Trophoblast cell (in vitro differentiated cells and primary cell): ENCODE measurements around the gene VEPH1.

Experiments used
- DNase-seq, 2 donors: peaks; one replicate each; pipeline ENCODE4 v3.0.0-alpha.2; 2016
- H2AFZ ChIP-seq: 2 replicates; pipeline ENCODE4 v1.6.1; 2013; ENCODE audit warnings: low read length, moderate library complexity, mild to moderate bottlenecking; ENCODE audit not compliant: insufficient read depth, poor library complexity
- H2AK5ac ChIP-seq: 2 replicates; pipeline ENCODE4 v1.6.1; 2013; ENCODE audit warnings: mild to moderate bottlenecking, low read length
- H2BK120ac ChIP-seq: 2 replicates; pipeline ENCODE4 v1.6.1; 2013; ENCODE audit warnings: low read length, mild to moderate bottlenecking, moderate library complexity; ENCODE audit not compliant: insufficient read depth, poor library complexity
- H2BK12ac ChIP-seq: 2 replicates; pipeline ENCODE4 v1.6.1; 2013; ENCODE audit warnings: mild to moderate bottlenecking, low read length, moderate library complexity
- H2BK5ac ChIP-seq: 2 replicates; pipeline ENCODE4 v1.6.1; 2013; ENCODE audit warnings: low read length, low read depth, moderate library complexity, mild to moderate bottlenecking; ENCODE audit not compliant: poor library complexity
- H3K14ac ChIP-seq: 2 replicates; pipeline ENCODE4 v1.6.1; 2013; ENCODE audit warnings: mild to moderate bottlenecking, low read length
- H3K18ac ChIP-seq: 2 replicates; pipeline ENCODE4 v1.6.1; 2013; ENCODE audit warnings: mild to moderate bottlenecking, low read length
- H3K23ac ChIP-seq: 2 replicates; pipeline ENCODE4 v1.6.1; 2013; ENCODE audit warnings: low read length
- H3K27ac ChIP-seq: 2 replicates; pipeline ENCODE4 v1.5.1; 2013; ENCODE audit warnings: low read depth, mild to moderate bottlenecking, inconsistent platforms, low read length, moderate library complexity
- H3K27me3 ChIP-seq: 2 replicates; pipeline ENCODE4 v1.6.1; 2013; ENCODE audit warnings: inconsistent platforms, mild to moderate bottlenecking, low read length, moderate library complexity; ENCODE audit not compliant: insufficient read depth
- H3K36me3 ChIP-seq, 2 experiments: 1 replicate in 1 of 2; 2 replicates in 1 of 2; pipeline ENCODE4 v1.6.1; 2013; ENCODE audit warnings: low read length in 2 of 2, mild to moderate bottlenecking in 2 of 2, moderate library complexity in 1 of 2; ENCODE audit not compliant: insufficient read depth in 2 of 2, control insufficient read depth in 1 of 2
- H3K4ac ChIP-seq: 2 replicates; pipeline ENCODE4 v1.6.1; 2013; ENCODE audit warnings: low read depth, mild to moderate bottlenecking, low read length, moderate library complexity
- H3K4me1 ChIP-seq, 2 experiments: 1 replicate in 1 of 2; 2 replicates in 1 of 2; pipeline ENCODE4 v1.6.1; 2013; ENCODE audit warnings: low read length in 2 of 2, mild to moderate bottlenecking in 2 of 2, moderate library complexity in 1 of 2; ENCODE audit not compliant: insufficient read depth in 2 of 2, control insufficient read depth in 1 of 2
- H3K4me2 ChIP-seq: 2 replicates; pipeline ENCODE4 v1.6.1; 2013; ENCODE audit warnings: inconsistent platforms, mild to moderate bottlenecking, low read length, moderate library complexity
- H3K4me3 ChIP-seq: 2 replicates; pipeline ENCODE4 v1.5.1; 2013; ENCODE audit warnings: mild to moderate bottlenecking, low read depth, low read length, inconsistent platforms
- H3K79me1 ChIP-seq: one replicate; pipeline ENCODE4 v1.6.1; 2013; ENCODE audit warnings: low read length
- H3K79me2 ChIP-seq: 2 replicates; pipeline ENCODE4 v1.6.1; 2013; ENCODE audit warnings: low read length, mild to moderate bottlenecking; ENCODE audit not compliant: control insufficient read depth, insufficient read depth, poor library complexity
- H3K9ac ChIP-seq: 2 replicates; pipeline ENCODE4 v1.6.1; 2013; ENCODE audit warnings: mild to moderate bottlenecking, low read length
- H3K9me3 ChIP-seq: 2 replicates; pipeline ENCODE4 v1.6.1; 2013; ENCODE audit warnings: low read depth, mild to moderate bottlenecking, control low read depth, inconsistent platforms, low read length; ENCODE audit not compliant: insufficient read depth
- H4K12ac ChIP-seq: 2 replicates; pipeline ENCODE4 v1.6.1; 2013; ENCODE audit warnings: low read depth, mild to moderate bottlenecking, low read length, moderate library complexity
- H4K8ac ChIP-seq: 2 replicates; pipeline ENCODE4 v1.6.1; 2013; ENCODE audit warnings: low read depth, mild to moderate bottlenecking, low read length, moderate library complexity
- H4K91ac ChIP-seq: one replicate; pipeline ENCODE4 v1.6.1; 2013; ENCODE audit warnings: low read depth, mild to moderate bottlenecking, low read length, moderate library complexity
- WGBS: extraction: QIAGEN DNeasy Blood & Tissue Kit; methylation state at CpG from one replicate; pipeline ENCODE4 v1.1.7; 2013; ENCODE audit warnings: missing lambda C conversion rate; ENCODE audit not compliant: insufficient read length, insufficient coverage; ENCODE audit errors: extremely low coverage; 5-methylcytosine and 5-hydroxymethylcytosine counted together

The VEPH1 gene

DNA sequence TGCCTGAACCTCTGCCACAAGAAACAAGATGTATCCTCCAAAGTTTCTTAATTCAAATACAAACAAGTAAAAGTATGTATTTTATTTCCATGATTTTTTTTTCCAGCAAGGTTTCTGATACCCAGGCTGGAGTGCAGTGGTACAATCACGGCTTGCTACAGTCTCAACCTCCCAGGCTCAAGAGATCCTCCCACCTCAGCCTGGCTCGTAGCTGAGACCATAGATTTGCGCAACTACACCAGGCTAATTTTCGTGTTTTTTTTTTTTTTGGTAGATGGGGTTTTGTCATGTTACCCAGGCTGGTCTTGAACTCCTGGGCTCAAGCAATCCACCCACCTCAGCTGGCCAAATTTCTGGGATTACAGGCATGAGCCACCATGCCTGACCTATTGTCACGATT is 12.2 kb upstream of the VEPH1 start:
- H3K79me1 ChIP-seq = no peaks in the 10 kb centered on the region
- no peak overlapping the region for H3K4me3 ChIP-seq
- H3K4me1 ChIP-seq = no peaks in the 10 kb centered on the region
- H3K36me3 ChIP-seq = no peaks in the 10 kb centered on the region
- H3K18ac ChIP-seq = no peak overlapping the region
- H3K4me2 ChIP-seq = no peak overlapping the region
- H4K91ac ChIP-seq = no peak overlapping the region
- no peaks in the 10 kb centered on the region for H3K79me2 ChIP-seq
- H3K27me3 ChIP-seq = no peaks in the 10 kb centered on the region
- H3K9me3 ChIP-seq = no peaks in the 10 kb centered on the region
- H3K23ac ChIP-seq = no peak overlapping the region
- no peak overlapping the region for H2AFZ ChIP-seq
- H4K8ac ChIP-seq = no peak overlapping the region
- WGBS = no CpG with 5 or more reads among the region's 5 CpGs
- H3K14ac ChIP-seq = no peak overlapping the region
- H2BK12ac ChIP-seq = no peak overlapping the region
- H3K4ac ChIP-seq = no peak overlapping the region
- no peak overlapping the region for H4K12ac ChIP-seq
- no peak overlapping the region for H3K9ac ChIP-seq
- DNase-seq = peak in 1 of 2 donors; percentile 40
- no peak overlapping the region for H3K27ac ChIP-seq
- H2BK5ac ChIP-seq = no peak overlapping the region
- no peak overlapping the region for H2AK5ac ChIP-seq
- no peak overlapping the region for H2BK120ac ChIP-seq

DNA sequence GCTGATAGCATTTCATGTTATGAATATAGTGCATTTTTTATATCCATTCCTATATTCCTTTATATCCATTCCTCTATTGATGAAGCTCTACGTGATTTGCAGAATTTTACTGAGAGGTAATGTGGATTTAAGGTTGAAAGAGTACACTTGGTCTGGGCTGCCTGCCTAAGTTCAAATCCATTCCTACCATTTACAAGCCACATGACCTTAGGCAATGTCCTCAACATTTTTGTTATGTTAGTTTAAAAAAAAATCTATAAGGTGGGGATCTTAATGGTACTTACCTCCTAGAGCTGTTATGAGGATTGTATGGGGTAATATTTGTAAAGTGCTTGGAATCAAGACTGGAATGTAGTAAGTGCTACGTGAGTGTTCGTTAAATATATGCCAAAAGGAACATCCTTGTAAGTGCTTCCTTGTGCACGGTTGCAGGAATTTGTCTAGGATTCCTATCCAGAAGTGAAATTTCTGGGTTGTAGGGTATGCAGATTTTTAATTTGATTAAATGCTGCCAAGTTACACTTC is 11.2 kb upstream of the VEPH1 start:
- H3K4ac ChIP-seq = no peak overlapping the region
- no peak overlapping the region for H4K8ac ChIP-seq
- H2BK12ac ChIP-seq = no peak overlapping the region
- H3K4me1 ChIP-seq = no peaks in the 10 kb centered on the region
- no peak overlapping the region for H3K9ac ChIP-seq
- no peak overlapping the region for H4K12ac ChIP-seq
- H3K27ac ChIP-seq = no peak overlapping the region
- no peak overlapping the region for H3K18ac ChIP-seq
- H2BK120ac ChIP-seq = no peak overlapping the region
- no peak overlapping the region for H4K91ac ChIP-seq
- H3K14ac ChIP-seq = no peak overlapping the region
- H2AFZ ChIP-seq = no peak overlapping the region
- DNase-seq = peak; percentile 12 to 90
- no peak overlapping the region for H2AK5ac ChIP-seq
- H3K79me2 ChIP-seq = no peaks in the 10 kb centered on the region
- H3K23ac ChIP-seq = no peak overlapping the region
- H3K36me3 ChIP-seq = no peaks in the 10 kb centered on the region
- no peaks in the 10 kb centered on the region for H3K9me3 ChIP-seq
- no peak overlapping the region for H3K4me2 ChIP-seq
- WGBS = no CpG with 5 or more reads among the region's 4 CpGs
- H3K27me3 ChIP-seq = no peaks in the 10 kb centered on the region
- H3K79me1 ChIP-seq = no peaks in the 10 kb centered on the region
- no peak overlapping the region for H2BK5ac ChIP-seq
- no peak overlapping the region for H3K4me3 ChIP-seq

DNA sequence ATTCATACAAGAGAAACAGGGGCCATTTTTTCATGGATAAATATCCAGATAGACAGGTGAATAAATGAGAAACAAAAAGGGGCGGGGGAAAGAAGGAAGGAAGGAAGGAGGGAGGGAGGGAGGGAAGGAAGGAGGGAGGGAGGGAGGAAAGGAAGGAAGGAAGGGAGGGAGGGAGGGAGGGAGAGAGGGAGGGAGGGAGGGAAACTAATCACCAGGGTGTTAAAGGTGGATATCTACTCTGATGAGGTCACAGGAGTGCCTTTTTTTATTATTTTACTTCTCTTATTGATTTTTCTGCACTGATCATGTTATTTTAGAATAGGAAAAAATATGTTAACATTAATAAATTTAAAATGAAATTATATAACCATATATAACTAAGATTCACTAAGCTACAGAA is 10.4 kb upstream of the VEPH1 start:
- WGBS = no CpG with 5 or more reads among the region's 1 CpG
- H3K79me2 ChIP-seq = no peaks in the 10 kb centered on the region

GRCh38 chr3:157512534-157512933 is 9.3 kb upstream of the VEPH1 start:
- Histone ChIP-seq H3K4me2 (no peak overlapping the region), H3K4ac (no peak overlapping the region), H3K4me3 (no peak overlapping the region), H4K91ac (no peak overlapping the region), H3K9me3 (no peaks in the 10 kb centered on the region), H4K8ac (no peak overlapping the region), H4K12ac (no peak overlapping the region), H2BK5ac (no peak overlapping the region), H3K9ac (no peak overlapping the region), H3K27me3 (no peaks in the 10 kb centered on the region), H3K27ac (no peak overlapping the region), H2AK5ac (no peak overlapping the region), H3K4me1 (no peaks in the 10 kb centered on the region), H2BK120ac (no peak overlapping the region), H3K79me2 (no peaks in the 10 kb centered on the region), H3K14ac (no peak overlapping the region), H3K79me1 (no peaks in the 10 kb centered on the region), H2AFZ (no peak overlapping the region), H3K23ac (no peak overlapping the region), H3K18ac (no peak overlapping the region), H3K36me3 (no peaks in the 10 kb centered on the region), H2BK12ac (no peak overlapping the region)
- DNase-seq = peak in 1 of 2 donors; percentile 5
- WGBS = no CpG with 5 or more reads among the region's 5 CpGs

More for the DNA sequence above, 10.4 kb upstream of the VEPH1 start:
- no peaks in the 10 kb centered on the region for H3K79me1 ChIP-seq
- no peak overlapping the region for H3K4me3 ChIP-seq
- H3K23ac ChIP-seq = no peak overlapping the region
- H3K4ac ChIP-seq = no peak overlapping the region
- no peak overlapping the region for H4K91ac ChIP-seq
- no peak for DNase-seq
- no peaks in the 10 kb centered on the region for H3K36me3 ChIP-seq
- H3K4me2 ChIP-seq = no peak overlapping the region
- H3K9me3 ChIP-seq = no peaks in the 10 kb centered on the region
- no peak overlapping the region for H2BK120ac ChIP-seq
- no peak overlapping the region for H2AK5ac ChIP-seq
- no peak overlapping the region for H2AFZ ChIP-seq
- no peak overlapping the region for H4K12ac ChIP-seq
- H3K27me3 ChIP-seq = no peaks in the 10 kb centered on the region
- no peak overlapping the region for H3K18ac ChIP-seq
- no peak overlapping the region for H2BK12ac ChIP-seq
- H4K8ac ChIP-seq = no peak overlapping the region
- H3K9ac ChIP-seq = no peak overlapping the region
- no peak overlapping the region for H2BK5ac ChIP-seq
- H3K27ac ChIP-seq = no peak overlapping the region
- no peaks in the 10 kb centered on the region for H3K4me1 ChIP-seq
- no peak overlapping the region for H3K14ac ChIP-seq
